H9 (cell line): ENCODE measurements around the gene DRD5. TPM values are rescaled to one million over a fixed set of nuclear protein-coding genes. Genes with fewer than 3 reads are reported as not detected.

ENCODE experiments used
- DNase-seq: peaks from one replicate; pipeline ENCODE4 v3.0.0-alpha.2; 2017
- H2AFZ ChIP-seq: one replicate; pipeline ENCODE4 v1.6.1; 2013; ENCODE audit warnings: mild to moderate bottlenecking, low read length, control low read depth, moderate library complexity
- H2AK5ac ChIP-seq: 2 replicates; pipeline ENCODE4 v1.6.1; 2013; ENCODE audit warnings: low read length, control low read depth, mixed read lengths; ENCODE audit not compliant: insufficient read length
- H2BK120ac ChIP-seq: one replicate; pipeline ENCODE4 v1.6.1; 2013; ENCODE audit warnings: low read depth, mild to moderate bottlenecking, low read length, control low read depth, inconsistent platforms; ENCODE audit not compliant: poor library complexity, severe bottlenecking
- H2BK12ac ChIP-seq: 2 replicates; pipeline ENCODE4 v1.6.1; 2013; ENCODE audit warnings: low read length, control low read depth, mixed read lengths, low read depth; ENCODE audit not compliant: insufficient read length
- H2BK15ac ChIP-seq: 2 replicates; pipeline ENCODE4 v1.6.1; 2013; ENCODE audit warnings: low read depth, low read length, control low read depth
- H2BK20ac ChIP-seq: one replicate; pipeline ENCODE4 v1.6.1; 2013; ENCODE audit warnings: low read depth, mild to moderate bottlenecking, low read length, control low read depth, inconsistent platforms; ENCODE audit not compliant: poor library complexity, severe bottlenecking
- H2BK5ac ChIP-seq: 2 replicates; pipeline ENCODE4 v1.6.1; 2013; ENCODE audit warnings: low read length, control low read depth, mixed read lengths; ENCODE audit not compliant: insufficient read length
- H3K14ac ChIP-seq: 2 replicates; pipeline ENCODE4 v1.6.1; 2013; ENCODE audit warnings: low read length, control low read depth; ENCODE audit not compliant: insufficient read depth
- H3K18ac ChIP-seq: 2 replicates; pipeline ENCODE4 v1.6.1; 2013; ENCODE audit warnings: low read depth, mild to moderate bottlenecking, mixed read lengths, low read length, control low read depth; ENCODE audit not compliant: insufficient read length
- H3K23ac ChIP-seq: 2 replicates; pipeline ENCODE4 v1.6.1; 2013; ENCODE audit warnings: low read length, control low read depth, mixed read lengths, low read depth; ENCODE audit not compliant: insufficient read length
- H3K23me2 ChIP-seq: 2 replicates; pipeline ENCODE4 v1.6.1; 2013; ENCODE audit warnings: low read depth, mild to moderate bottlenecking, mixed read lengths, low read length, control low read depth; ENCODE audit not compliant: insufficient read length, poor library complexity, severe bottlenecking
- H3K27ac ChIP-seq: 2 replicates; pipeline ENCODE4 v1.5.1; 2013; ENCODE audit warnings: low read length, control low read depth, mixed read lengths, low read depth; ENCODE audit not compliant: insufficient read length
- H3K27me3 ChIP-seq: 2 replicates; pipeline ENCODE4 v1.6.1; 2013; ENCODE audit warnings: low read length, control low read depth, inconsistent platforms; ENCODE audit not compliant: insufficient read depth
- H3K4ac ChIP-seq: 2 replicates; pipeline ENCODE4 v1.6.1; 2013; ENCODE audit warnings: low read depth, mild to moderate bottlenecking, control low read depth, inconsistent platforms, low read length, moderate library complexity
- H3K4me1 ChIP-seq: 2 replicates; pipeline ENCODE4 v1.6.1; 2013; ENCODE audit warnings: low read length, control low read depth, inconsistent platforms; ENCODE audit not compliant: insufficient read depth
- H3K4me2 ChIP-seq: 2 replicates; pipeline ENCODE4 v1.6.1; 2013; ENCODE audit warnings: low read length, control low read depth, mixed read lengths; ENCODE audit not compliant: insufficient read length, insufficient read depth
- H3K56ac ChIP-seq: 2 replicates; pipeline ENCODE4 v1.6.1; 2013; ENCODE audit warnings: low read depth, mild to moderate bottlenecking, mixed read lengths, low read length, control low read depth; ENCODE audit not compliant: insufficient read length
- H3K79me1 ChIP-seq: 2 replicates; pipeline ENCODE4 v1.6.1; 2013; ENCODE audit warnings: low read depth, mild to moderate bottlenecking, moderate library complexity, low read length, control low read depth, inconsistent platforms; ENCODE audit not compliant: insufficient read depth, poor library complexity, severe bottlenecking
- H3K79me2 ChIP-seq: 2 replicates; pipeline ENCODE4 v1.6.1; 2013; ENCODE audit warnings: low read length, control low read depth, inconsistent platforms; ENCODE audit not compliant: insufficient read depth
- H3K9ac ChIP-seq: 2 replicates; pipeline ENCODE4 v1.6.1; 2013; ENCODE audit warnings: low read length, control low read depth, mixed read lengths; ENCODE audit not compliant: insufficient read length; ENCODE audit errors: extremely low read depth
- H3K9me3 ChIP-seq: one replicate; pipeline ENCODE4 v1.6.1; 2013; ENCODE audit warnings: low read depth, low read length, inconsistent platforms; ENCODE audit not compliant: control insufficient read depth
- H3T11ph ChIP-seq: one replicate; pipeline ENCODE4 v1.6.1; 2013; ENCODE audit warnings: mild to moderate bottlenecking, low read length, control low read depth, inconsistent platforms
- H4K20me1 ChIP-seq: one replicate; pipeline ENCODE4 v1.6.1; 2013; ENCODE audit not compliant: control insufficient read depth, insufficient read length, insufficient read depth
- H4K5ac ChIP-seq: 2 replicates; pipeline ENCODE4 v1.6.1; 2013; ENCODE audit warnings: low read depth, mild to moderate bottlenecking, mixed read lengths, low read length, control low read depth; ENCODE audit not compliant: insufficient read length
- H4K8ac ChIP-seq: replicated peaks from 2 replicates; pipeline ENCODE4 v1.6.1; 2013; ENCODE audit warnings: low read length, control low read depth, mixed read lengths, low read depth; ENCODE audit not compliant: insufficient read length
- H4K91ac ChIP-seq: 2 replicates; pipeline ENCODE4 v1.6.1; 2013; ENCODE audit warnings: low read depth, mild to moderate bottlenecking, moderate library complexity, mixed read lengths, low read length, control low read depth; ENCODE audit not compliant: insufficient read length
- H3K27ac Mint-ChIP-seq, 3 experiments: 2 replicates in 2 of 3; 3 replicates in 1 of 3; pipeline ENCODE4 v1.8.0; 2020 to 2021; ENCODE audit warnings: mixed read lengths in 3 of 3, mild to moderate bottlenecking in 1 of 3, moderate library complexity in 1 of 3
- H3K27me3 Mint-ChIP-seq: 2 replicates; pipeline ENCODE4 v1.8.0; 2021; ENCODE audit warnings: low read depth, mild to moderate bottlenecking, moderate library complexity, mixed read lengths
- H3K36me3 Mint-ChIP-seq, 3 experiments: 2 replicates in 2 of 3; 3 replicates in 1 of 3; pipeline ENCODE4 v1.8.0; 2020 to 2021; ENCODE audit warnings: low read depth in 3 of 3, mixed read lengths in 3 of 3; ENCODE audit not compliant: insufficient read depth in 1 of 3
- H3K4me1 Mint-ChIP-seq, 2 experiments: 2 replicates each; pipeline ENCODE4 v1.8.0; 2020; ENCODE audit warnings: mixed read lengths in 2 of 2
- H3K4me3 Mint-ChIP-seq, 2 experiments: 2 replicates in 1 of 2; 3 replicates in 1 of 2; pipeline ENCODE4 v1.8.0; 2020 to 2021; ENCODE audit warnings: mild to moderate bottlenecking in 2 of 2, mixed read lengths in 2 of 2, moderate library complexity in 1 of 2
- H3K9me3 Mint-ChIP-seq, 2 experiments: 2 replicates in 1 of 2; 3 replicates in 1 of 2; pipeline ENCODE4 v1.8.0; 2020; ENCODE audit warnings: mild to moderate bottlenecking in 2 of 2, mixed read lengths in 2 of 2, moderate library complexity in 1 of 2
- WGBS: extraction: QIAGEN DNeasy Blood & Tissue Kit; methylation state at CpG from one replicate; pipeline ENCODE4 v1.1.7; 2013; ENCODE audit warnings: missing lambda C conversion rate, low lambda C conversion rate, mixed read lengths; ENCODE audit not compliant: insufficient read length; ENCODE audit errors: extremely low coverage; 5-methylcytosine and 5-hydroxymethylcytosine counted together
- total RNA-seq: library from RNA; stranded (reverse); gene quantifications from 2 replicates; pipeline ENCODE4 v1.2.1, GENCODE V29; 2021
- TF ChIP-seq, protein P1 (sequence below): fragments of 200-600 bp; sonication (generic); conservative IDR thresholded peaks from 3 replicates; pipeline ENCODE4 v1.8.0; 2021; ENCODE audit warnings: antibody characterized with exemption, mild to moderate bottlenecking

Gene DRD5
- total RNA-seq, 1 experiment from 2014 or later = not detected

DNA sequence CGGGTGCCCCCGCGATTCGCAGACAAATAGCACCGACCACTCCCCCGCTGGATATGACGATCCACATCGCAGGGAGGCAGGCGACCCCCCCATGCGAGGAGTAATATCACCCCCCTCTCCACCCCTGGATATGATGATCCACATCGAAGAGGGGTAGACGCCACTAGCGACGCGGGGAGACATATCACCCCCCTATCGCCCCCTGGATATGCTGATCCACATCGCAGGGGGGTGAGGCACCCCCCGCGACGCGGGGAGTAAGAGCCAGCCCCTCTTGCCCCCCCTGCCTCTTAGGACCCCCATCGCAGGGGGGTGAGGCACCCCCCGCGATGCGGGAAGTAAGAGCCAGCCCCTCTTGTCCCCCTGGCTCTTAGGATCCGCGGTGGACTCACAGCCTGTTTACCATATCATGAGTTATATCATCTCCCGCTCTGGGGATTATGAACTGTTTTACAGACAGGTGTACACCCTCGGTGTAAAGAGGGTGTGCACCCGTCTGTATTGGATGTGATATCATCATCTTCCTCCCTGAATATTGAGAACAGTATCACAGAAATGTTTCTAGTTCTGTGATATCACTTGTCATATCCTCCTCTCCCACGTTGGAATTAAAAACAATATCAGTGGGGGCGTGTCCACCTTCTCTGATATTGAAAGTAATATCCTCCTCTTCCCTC, 22.7 kb upstream of the DRD5 start:
- Histone ChIP-seq H3K4me2 (no peak overlapping the region), H2BK12ac (no peak overlapping the region), H4K5ac (no peak overlapping the region), H2BK15ac (no peak overlapping the region), H2AK5ac (no peak overlapping the region), H3K79me2 (no peaks in the 10 kb centered on the region), H2BK120ac (no peak overlapping the region), H3T11ph (no peak overlapping the region), H4K91ac (no peak overlapping the region), H2BK5ac (no peak overlapping the region), H3K27me3 (no peaks in the 10 kb centered on the region; the same call in 1 of the 2 replicates), H3K79me1 (no peaks in the 10 kb centered on the region), H3K23ac (no peak overlapping the region), H3K56ac (no peak overlapping the region), H4K8ac (no peak overlapping the region), H3K18ac (no peak overlapping the region), H2AFZ (no peak overlapping the region), H3K4ac (no peak overlapping the region), H3K9ac (no peak overlapping the region), H3K9me3 (no peaks in the 10 kb centered on the region), H2BK20ac (no peak overlapping the region), H3K27ac (no peak overlapping the region), H4K20me1 (no peaks in the 10 kb centered on the region), H3K4me1 (no peaks in the 10 kb centered on the region), H3K23me2 (no peaks in the 10 kb centered on the region), H3K14ac (no peak overlapping the region)
- peaks cover 23% of the 10 kb centered on the region for H3K27me3 Mint-ChIP-seq
- H3K4me1 Mint-ChIP-seq = 0 out of 4 replicates have a peak, but pooled peaks cover 0 to 4% of the 10 kb centered on the region in 2 experiments
- no peaks in the 10 kb centered on the region for H3K9me3 Mint-ChIP-seq
- no peaks in the 10 kb centered on the region for H3K36me3 Mint-ChIP-seq
- no peak for DNase-seq
- H3K4me3 Mint-ChIP-seq = no peak overlapping the region
- TF ChIP-seq, protein P1, sequence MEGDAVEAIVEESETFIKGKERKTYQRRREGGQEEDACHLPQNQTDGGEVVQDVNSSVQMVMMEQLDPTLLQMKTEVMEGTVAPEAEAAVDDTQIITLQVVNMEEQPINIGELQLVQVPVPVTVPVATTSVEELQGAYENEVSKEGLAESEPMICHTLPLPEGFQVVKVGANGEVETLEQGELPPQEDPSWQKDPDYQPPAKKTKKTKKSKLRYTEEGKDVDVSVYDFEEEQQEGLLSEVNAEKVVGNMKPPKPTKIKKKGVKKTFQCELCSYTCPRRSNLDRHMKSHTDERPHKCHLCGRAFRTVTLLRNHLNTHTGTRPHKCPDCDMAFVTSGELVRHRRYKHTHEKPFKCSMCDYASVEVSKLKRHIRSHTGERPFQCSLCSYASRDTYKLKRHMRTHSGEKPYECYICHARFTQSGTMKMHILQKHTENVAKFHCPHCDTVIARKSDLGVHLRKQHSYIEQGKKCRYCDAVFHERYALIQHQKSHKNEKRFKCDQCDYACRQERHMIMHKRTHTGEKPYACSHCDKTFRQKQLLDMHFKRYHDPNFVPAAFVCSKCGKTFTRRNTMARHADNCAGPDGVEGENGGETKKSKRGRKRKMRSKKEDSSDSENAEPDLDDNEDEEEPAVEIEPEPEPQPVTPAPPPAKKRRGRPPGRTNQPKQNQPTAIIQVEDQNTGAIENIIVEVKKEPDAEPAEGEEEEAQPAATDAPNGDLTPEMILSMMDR = no peak
- H3K27ac Mint-ChIP-seq = no peak overlapping the region
- no CpG with 5 or more reads among the region's 32 CpGs for WGBS
